Erythroblast (primary cell): ENCODE data around the gene PIEZO2.
"Not testable (repeated sequence)": the region's sequence is repeated elsewhere in the genome, so short reads cannot be mapped to it uniquely, and the experiment has no call there.

Experiments
- GATA1 ChIP-seq: IDR thresholded peaks from 2 replicates; pipeline ENCODE4 v1.6.1; 2011; ENCODE audit warnings: low read depth, mild to moderate bottlenecking, control low read depth, low read length, moderate library complexity
- POLR2A ChIP-seq: IDR thresholded peaks from 2 replicates; pipeline ENCODE4 v1.6.1; 2011; ENCODE audit warnings: mild to moderate bottlenecking, low read length

DNA sequence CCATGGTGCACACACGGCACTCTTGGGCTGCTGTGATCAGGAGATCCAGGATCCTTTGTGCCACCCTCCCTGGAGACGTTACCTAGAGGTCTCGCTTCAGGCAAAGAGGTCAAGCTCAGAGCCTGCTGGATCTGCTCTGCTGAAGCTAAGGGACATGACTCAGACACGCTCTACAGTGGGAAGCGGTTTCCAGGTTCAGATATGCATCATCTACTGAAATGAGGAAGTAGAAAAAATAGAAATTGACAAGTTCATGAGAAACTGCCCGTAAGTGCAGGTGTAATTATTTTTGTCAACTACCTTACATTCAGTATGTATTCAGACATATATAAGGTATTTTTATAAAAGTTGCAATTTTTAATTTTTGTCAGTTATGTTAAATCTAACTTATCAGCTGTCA is 520.3 kb downstream of the PIEZO2 start:
- not testable (repeated sequence) for TF ChIP-seq POLR2A, GATA1
